HG03354 (cell line): Measurements from ENCODE around the gene LCT.
"Not testable (repeated sequence)": the region's sequence is repeated elsewhere in the genome, so short reads cannot be mapped to it uniquely, and the experiment has no call there.

ENCODE experiments used
- ATAC-seq: cut with Tn5 transposase; IDR thresholded peaks from one replicate; pipeline ENCODE4 v1.9.1; 2021; ENCODE audit warnings: mild to moderate bottlenecking; ENCODE audit not compliant: unreplicated experiment, poor library complexity, severe bottlenecking

Gene LCT

DNA sequence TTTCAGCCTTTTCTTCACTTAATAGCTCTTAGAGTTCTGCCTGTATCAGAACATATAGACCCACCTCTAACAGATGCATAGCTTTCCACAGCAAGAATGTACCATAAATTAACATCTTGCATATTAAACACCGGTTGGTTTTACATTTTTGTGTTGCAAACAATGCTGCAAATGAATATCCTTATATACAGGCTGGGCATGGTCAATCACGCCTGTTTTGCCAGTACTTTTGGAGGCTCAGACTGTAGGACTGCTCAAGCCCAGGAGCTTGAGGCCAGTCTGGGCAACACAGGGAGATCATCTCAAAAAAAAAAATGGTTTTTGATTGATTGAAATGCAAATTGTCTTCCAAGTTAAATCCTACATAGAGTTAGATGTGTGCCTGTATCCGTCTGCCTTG is 1.5 kb upstream of the LCT start:
- ATAC-seq = no peak

- ATAC-seq = no peak
These were observed 4.1 kb downstream of the LCT start for GRCh38 chr2:135832891-135833290.

GRCh38 chr2:135831180-135831812 is 5.7 kb downstream of the LCT start:
- no peak for ATAC-seq

DNA sequence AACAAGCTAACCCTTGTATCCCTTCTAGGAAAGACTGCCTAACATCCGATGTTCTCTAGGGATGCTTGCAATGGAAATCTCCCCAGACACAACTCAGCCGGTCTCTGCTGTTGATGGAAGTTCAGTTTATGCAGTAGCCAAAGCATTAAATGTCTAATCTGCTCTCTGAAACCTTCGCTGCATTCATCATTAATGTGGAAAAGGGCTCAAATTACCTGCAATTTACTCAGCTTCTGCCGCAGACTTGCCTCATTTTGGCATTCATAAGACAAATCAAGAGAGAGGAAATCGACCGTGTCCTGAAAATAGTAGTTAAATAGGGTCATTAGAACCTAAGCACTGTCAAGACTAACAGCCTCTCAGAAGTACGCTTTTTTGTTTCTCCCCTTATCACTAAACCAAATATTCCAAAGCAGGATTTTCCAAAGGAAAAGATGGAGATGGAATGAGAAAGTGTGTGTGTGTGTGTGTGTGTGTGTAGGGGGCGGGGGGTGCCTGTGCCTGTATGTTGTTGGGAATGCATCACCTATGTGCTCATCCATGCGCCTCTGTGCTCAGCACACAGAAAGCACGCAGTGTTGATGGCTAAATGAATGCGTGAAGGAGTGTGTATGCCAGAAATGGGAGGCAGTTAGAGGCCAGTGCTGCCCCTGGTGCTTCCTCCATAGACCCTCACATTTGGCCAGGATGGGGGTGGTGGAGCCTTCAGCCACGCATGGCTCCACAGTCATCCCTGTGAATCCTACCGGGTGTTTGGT is 7.4 kb downstream of the LCT start:
- ATAC-seq = no peak

GRCh38 chr2:135826544-135826943 is 10.4 kb downstream of the LCT start:
- no peak for ATAC-seq

DNA sequence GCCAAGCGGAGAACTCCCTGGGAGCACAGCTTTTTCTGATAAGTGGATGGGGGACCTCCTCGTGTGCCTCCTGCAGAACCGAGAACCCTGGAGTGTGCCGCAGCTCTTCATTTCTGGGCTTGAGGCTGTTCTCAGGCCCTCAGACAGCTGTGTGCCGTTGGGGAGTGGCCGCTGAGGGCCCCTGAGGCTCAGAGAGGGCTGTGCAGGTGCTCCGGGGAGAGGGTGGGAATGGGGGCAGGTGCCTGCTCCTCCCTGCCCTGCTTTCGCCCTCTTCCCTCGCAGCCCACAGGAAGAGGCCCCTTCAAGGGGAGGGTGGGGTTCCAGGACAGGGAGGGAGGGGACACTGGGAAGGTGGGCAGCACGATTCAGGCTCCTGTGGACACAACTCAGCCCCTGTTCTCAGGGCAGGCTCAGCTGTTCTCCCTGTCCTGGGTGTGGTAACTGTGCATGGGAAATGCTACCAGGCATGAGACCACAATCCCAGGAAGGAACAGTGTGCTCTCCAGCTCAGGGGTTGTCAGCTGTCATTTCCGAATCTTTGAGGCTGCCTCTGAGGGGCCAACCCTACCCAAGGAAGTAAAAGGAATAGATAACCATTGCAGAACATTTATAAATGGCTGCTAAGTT is 11.3 kb downstream of the LCT start:
- no peak for ATAC-seq

GRCh38 chr2:135825131-135825530 is 11.9 kb downstream of the LCT start:
- no peak for ATAC-seq

DNA sequence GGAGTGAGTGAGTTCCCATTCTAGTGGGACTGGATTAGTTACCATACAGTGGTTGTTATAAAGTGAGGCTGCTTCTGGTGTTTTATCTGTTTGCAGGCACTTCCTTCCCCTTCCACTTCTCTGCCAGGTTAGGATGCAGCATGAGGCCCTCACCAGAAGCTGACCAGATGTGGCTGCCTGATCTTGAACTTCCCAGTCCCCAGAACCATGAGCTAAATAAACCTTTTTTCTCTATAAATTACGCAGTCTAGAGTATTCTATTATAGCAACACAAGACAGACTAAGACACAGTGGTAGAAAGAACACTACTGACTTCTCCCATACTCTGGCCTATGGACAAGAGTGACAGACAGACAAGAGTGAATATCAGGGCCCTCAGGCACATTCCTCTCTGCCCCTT is 14.1 kb downstream of the LCT start:
- no peak for ATAC-seq

DNA sequence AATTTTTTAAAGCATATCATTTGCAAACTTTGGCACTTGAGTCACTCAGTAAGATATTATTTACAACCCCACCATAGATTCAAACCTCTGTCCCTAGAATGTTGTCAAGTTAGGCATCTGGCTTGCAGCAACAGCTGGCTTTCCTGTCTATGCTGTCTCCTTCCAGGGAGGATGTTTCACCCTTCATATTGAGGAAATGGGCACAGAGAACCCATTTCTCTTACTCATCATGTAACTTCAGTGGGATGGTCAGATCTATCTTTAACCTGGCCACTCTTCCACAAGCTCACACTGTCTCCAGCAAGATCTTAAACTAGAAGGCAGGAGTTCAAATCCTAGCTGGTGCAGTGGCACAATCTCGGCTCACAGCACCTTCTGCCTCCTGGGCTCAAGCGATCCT is 15.8 kb downstream of the LCT start:
- no peak for ATAC-seq

- ATAC-seq = peak; percentile 93
These were observed 16.9 kb downstream of the LCT start for GRCh38 chr2:135820003-135820618.

DNA sequence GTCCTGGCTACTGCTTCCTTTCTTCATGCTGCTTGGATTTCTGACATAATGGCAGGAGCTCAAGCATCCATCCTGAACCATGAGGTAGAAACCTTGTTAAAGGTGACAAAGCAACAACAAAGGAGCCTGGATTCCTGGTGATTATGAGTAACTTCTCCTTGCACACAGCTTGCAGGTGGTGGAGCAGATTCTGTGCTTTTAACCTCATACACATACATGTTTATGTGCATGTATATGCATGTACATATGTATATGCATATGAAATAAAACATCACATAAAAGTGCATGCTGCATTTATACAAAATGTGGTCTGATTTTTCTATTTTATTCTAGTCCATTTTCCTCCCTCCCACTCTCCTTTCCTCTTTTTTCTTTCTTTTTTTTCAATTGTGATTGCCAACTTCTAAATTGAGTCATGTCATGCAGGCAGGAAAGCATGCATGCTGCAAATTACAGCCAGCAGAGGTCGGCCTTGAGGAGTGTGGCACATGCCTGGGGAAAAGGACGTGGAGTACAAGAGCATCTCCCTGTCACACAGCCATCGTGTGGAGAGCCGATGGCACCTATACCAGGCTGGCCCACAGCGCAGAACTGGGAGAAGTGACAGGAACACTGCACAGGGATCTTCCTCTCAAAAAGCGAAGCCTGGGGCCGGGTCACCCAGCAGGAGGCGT is 17.9 kb downstream of the LCT start:
- no peak for ATAC-seq

GRCh38 chr2:135817951-135818350 is 19.0 kb downstream of the LCT start:
- ATAC-seq = no peak

DNA sequence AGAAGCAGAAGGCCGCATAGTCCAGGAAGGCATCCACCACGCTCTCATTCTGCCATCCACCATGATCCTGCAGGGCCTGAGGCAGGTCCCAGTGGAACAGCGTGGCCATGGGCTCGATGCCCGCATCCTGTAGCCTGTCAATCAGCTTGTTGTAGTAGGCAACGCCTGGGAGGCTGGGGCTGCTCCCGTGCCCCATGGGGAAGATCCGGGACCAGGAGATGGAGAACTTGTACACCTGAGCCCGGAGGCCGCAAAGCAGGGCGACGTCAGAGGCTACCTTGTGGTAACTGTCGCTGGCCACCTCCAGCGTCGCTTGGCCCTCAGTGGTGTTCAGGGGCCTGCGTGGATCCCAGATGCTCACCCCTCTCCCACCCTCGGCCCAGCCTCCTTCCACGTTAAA is 19.5 kb downstream of the LCT start:
- no peak for ATAC-seq

- ATAC-seq = no peak
These were observed 21.7 kb downstream of the LCT start for GRCh38 chr2:135815269-135815668.

DNA sequence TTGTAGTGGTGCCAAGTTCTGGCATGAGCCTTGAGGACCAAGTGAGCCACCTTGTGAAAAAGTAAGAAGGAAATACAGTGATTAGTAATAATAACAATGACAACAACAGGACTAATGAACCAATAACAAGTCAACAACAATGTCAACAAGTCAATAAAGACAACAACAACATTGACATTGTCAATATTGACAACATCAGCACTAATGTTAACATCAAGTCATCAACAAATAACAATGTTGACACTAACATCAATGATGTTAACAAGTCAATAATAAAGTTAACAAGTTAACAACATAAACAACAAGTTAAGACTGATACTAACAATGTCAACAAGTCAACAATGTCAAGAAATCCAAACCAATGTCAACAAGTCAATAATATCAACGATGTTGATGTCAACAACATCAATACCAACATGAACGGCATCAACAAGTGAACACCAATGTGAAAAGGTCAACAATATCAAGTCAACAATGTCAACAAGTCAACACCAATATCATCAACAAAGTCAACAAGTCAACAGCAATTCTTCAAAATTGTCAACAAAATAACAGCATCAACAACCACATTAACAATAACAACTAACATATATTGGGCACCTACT is 24.0 kb downstream of the LCT start:
- ATAC-seq = no peak

- ATAC-seq = not testable (repeated sequence)
These were observed 29.1 kb downstream of the LCT start for GRCh38 chr2:135807874-135808273.

DNA sequence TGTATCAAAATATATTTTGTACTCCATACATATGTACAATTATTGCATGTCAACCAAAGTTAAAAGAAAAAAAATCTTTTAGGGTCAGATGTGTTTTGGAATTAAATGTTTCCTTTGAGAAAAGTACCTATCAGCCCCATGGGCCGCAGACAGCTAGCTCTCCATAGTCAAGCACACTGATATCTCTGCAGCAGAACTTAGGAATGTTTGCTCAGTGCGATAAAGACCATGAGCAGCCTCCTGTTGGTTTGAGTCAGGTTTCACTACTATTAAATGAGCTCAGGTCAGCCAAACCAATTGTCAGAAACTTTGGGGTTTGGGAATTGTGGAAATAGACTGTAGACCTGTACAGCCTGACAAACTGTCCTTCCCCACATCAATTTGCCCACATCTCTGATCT is 33.7 kb downstream of the LCT start:
- no peak for ATAC-seq

- no peak for ATAC-seq
These were observed 34.6 kb downstream of the LCT start for GRCh38 chr2:135802350-135802749.

- ATAC-seq = no peak
These were observed 36.2 kb downstream of the LCT start for GRCh38 chr2:135800513-135801460.
